ENCODE measurements around the gene TNFSF13B.

GRCh38 chr13:108350579-108350978 is 81.1 kb downstream of the TNFSF13B start:
- no peak for TF ChIP-seq CTCF (conservative IDR thresholded peaks at IDR 0.05 in 1 of 2, IDR thresholded peaks at IDR 0.05 in 1 of 2; ENCODE audit: low read depth in 1 of 2, low read length in 2 of 2)
- TF ChIP-seq EZH2 (IDR thresholded peaks at IDR 0.05; ENCODE audit: low read length, missing control alignments) = no peak
